Measurements from ENCODE around the gene KCNJ10.

Gene KCNJ10

GRCh38 chr1:160082926-160083325 lies 13.0 kb upstream of the KCNJ10 start:
- Histone ChIP-seq H3K79me2 (ENCODE audit: insufficient read depth, low read length) (no peaks in the 10 kb centered on the region), H4K20me1 (ENCODE audit: low read depth, low read length) (no peaks in the 10 kb centered on the region), H3K27me3 (ENCODE audit: low read length) (no peaks in the 10 kb centered on the region), H3K9me3 (ENCODE audit: insufficient read depth, low read length) (no peaks in the 10 kb centered on the region), H3K27ac (ENCODE audit: low read depth, low read length) (no peak overlapping the region), H3K9me2 (replicated peaks; ENCODE audit: insufficient read depth, low read length) (no peaks in the 10 kb centered on the region), H3K9ac (ENCODE audit: low read length) (no peak overlapping the region), H3K4me3 (ENCODE audit: insufficient read depth, low read length, poor library complexity, severe bottlenecking) (no peak overlapping the region), H3K36me3 (ENCODE audit: low read length) (no peaks in the 10 kb centered on the region), H2AFZ (ENCODE audit: low read depth, low read length, severe bottlenecking) (no peak overlapping the region), H3F3A (ENCODE audit: insufficient read depth) (no peaks in the 10 kb centered on the region), H3K4me2 (ENCODE audit: low read depth, low read length, poor library complexity, severe bottlenecking) (no peak overlapping the region)
- no peak for TF ChIP-seq EZH2phosphoT487 (conservative IDR thresholded peaks at IDR 0.05; ENCODE audit: low read length)
- TF ChIP-seq CTCF (IDR thresholded peaks at IDR 0.05; ENCODE audit: insufficient read depth, low read length, poor library complexity, severe bottlenecking), result no peak

DNA sequence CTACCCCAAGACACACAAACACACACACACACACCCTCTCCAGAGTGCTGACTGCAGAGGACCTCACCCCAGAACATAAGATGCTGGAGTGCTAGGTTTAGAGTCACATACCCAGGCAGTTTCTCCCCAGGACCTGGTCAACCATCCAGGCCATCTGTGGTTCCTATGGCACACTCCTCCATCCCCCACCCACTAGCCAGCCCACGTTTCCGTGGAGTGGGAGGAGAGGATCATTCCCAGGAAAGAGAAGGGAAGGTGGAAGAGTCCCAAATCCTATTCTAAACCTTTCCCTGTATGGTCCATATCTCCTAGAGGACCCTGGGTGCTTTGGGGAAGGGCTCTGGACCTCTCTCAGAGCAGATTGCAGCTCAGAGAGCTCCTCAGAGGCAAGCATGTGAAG lies 12.5 kb upstream of the KCNJ10 start:
- Histone ChIP-seq H3K36me3 (ENCODE audit: low read length) (no peaks in the 10 kb centered on the region), H3K9me3 (ENCODE audit: insufficient read depth, low read length) (no peaks in the 10 kb centered on the region), H3K4me2 (ENCODE audit: low read depth, low read length, poor library complexity, severe bottlenecking) (no peak overlapping the region), H3K27me3 (ENCODE audit: low read length) (no peaks in the 10 kb centered on the region), H3K9me2 (replicated peaks; ENCODE audit: insufficient read depth, low read length) (no peaks in the 10 kb centered on the region), H3K9ac (ENCODE audit: low read length) (no peak overlapping the region), H3F3A (ENCODE audit: insufficient read depth) (no peaks in the 10 kb centered on the region), H3K27ac (ENCODE audit: low read depth, low read length) (no peak overlapping the region), H2AFZ (ENCODE audit: low read depth, low read length, severe bottlenecking) (no peak overlapping the region), H3K4me3 (ENCODE audit: insufficient read depth, low read length, poor library complexity, severe bottlenecking) (no peak overlapping the region), H3K79me2 (ENCODE audit: insufficient read depth, low read length) (no peaks in the 10 kb centered on the region), H4K20me1 (ENCODE audit: low read depth, low read length) (no peaks in the 10 kb centered on the region)
- TF ChIP-seq EZH2phosphoT487 (conservative IDR thresholded peaks at IDR 0.05; ENCODE audit: low read length) (no peak), CTCF (IDR thresholded peaks at IDR 0.05; ENCODE audit: insufficient read depth, low read length, poor library complexity, severe bottlenecking) (no peak)

- Histone ChIP-seq H3K9me2 (replicated peaks; ENCODE audit: insufficient read depth, low read length) (no peaks in the 10 kb centered on the region), H3K79me2 (ENCODE audit: insufficient read depth, low read length) (no peaks in the 10 kb centered on the region), H3K9me3 (ENCODE audit: insufficient read depth, low read length) (no peaks in the 10 kb centered on the region), H3K4me3 (ENCODE audit: insufficient read depth, low read length, poor library complexity, severe bottlenecking) (no peak within 1 kb of the TSS), H3K9ac (ENCODE audit: low read length) (no peak within 1 kb of the TSS), H2AFZ (ENCODE audit: low read depth, low read length, severe bottlenecking) (no peak within 1 kb of the TSS), H3K27ac (ENCODE audit: low read depth, low read length) (no peak within 1 kb of the TSS), H3K27me3 (ENCODE audit: low read length) (no peaks in the 10 kb centered on the region), H3K4me2 (ENCODE audit: low read depth, low read length, poor library complexity, severe bottlenecking) (no peak within 1 kb of the TSS), H4K20me1 (ENCODE audit: low read depth, low read length) (no peaks in the 10 kb centered on the region), H3K36me3 (ENCODE audit: low read length) (no peaks in the 10 kb centered on the region), H3F3A (ENCODE audit: insufficient read depth) (no peaks in the 10 kb centered on the region)
- no peak for TF ChIP-seq EZH2phosphoT487 (conservative IDR thresholded peaks at IDR 0.05; ENCODE audit: low read length)
- TF ChIP-seq CTCF (IDR thresholded peaks at IDR 0.05; ENCODE audit: insufficient read depth, low read length, poor library complexity, severe bottlenecking), result no peak
These were observed 11.4 kb upstream of the KCNJ10 start, which contains the start of gene KCNJ9 for GRCh38 chr1:160081261-160081936. TSS of gene KCNJ9 (plus strand) at chr1:160081538. CDS start at chr1:160084031, 2,493 bp downstream.
